NCI-H2196 treated with DMSO at 0.1 percent for 48 hours (cell line): ENCODE data around the gene ZNF211.

ENCODE experiments used
- DNase-seq: peaks from one replicate; lab custom pipeline; 2025; ENCODE audit not compliant: unreplicated experiment; lab: John Stamatoyannopoulos, UW

The ZNF211 gene

DNA sequence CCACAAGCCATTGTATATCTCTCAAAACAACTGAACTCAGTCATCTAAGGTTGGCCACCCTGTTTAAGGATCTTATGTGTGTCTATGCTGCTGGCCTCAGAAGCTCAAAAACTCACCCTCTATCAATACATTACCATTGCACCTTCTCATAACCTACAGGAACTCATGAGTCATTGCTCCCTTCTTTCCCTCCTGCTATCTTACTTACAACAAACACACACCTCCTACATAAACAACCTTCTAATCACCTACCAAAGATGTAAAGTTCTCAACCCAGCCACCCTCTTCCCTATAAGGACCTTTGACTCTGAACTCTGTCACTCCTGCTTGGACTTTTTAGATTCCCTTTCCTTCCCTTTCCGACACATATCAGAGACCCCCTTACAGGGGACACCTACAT, 22.5 kb downstream of the ZNF211 start:
- DNase-seq = no peak

DNA sequence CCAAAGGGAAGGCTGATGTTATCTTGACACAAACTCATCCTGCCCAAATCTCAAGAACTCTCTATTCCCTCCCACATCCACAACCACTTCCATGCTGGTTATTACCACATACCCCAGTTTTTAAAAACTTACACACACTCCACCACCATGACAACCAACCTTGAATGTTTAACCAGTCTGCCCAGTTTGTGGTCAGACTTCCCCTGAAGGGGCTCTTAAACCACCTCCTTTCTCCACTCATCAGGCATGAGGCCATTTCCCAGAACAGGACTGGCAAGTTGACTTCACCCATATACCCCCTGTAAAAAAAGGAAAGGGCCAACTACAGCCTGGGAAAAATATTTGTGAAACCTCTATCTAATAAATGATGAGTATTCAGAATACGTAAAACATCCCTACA, 23.4 kb downstream of the ZNF211 start:
- no peak for DNase-seq

DNA sequence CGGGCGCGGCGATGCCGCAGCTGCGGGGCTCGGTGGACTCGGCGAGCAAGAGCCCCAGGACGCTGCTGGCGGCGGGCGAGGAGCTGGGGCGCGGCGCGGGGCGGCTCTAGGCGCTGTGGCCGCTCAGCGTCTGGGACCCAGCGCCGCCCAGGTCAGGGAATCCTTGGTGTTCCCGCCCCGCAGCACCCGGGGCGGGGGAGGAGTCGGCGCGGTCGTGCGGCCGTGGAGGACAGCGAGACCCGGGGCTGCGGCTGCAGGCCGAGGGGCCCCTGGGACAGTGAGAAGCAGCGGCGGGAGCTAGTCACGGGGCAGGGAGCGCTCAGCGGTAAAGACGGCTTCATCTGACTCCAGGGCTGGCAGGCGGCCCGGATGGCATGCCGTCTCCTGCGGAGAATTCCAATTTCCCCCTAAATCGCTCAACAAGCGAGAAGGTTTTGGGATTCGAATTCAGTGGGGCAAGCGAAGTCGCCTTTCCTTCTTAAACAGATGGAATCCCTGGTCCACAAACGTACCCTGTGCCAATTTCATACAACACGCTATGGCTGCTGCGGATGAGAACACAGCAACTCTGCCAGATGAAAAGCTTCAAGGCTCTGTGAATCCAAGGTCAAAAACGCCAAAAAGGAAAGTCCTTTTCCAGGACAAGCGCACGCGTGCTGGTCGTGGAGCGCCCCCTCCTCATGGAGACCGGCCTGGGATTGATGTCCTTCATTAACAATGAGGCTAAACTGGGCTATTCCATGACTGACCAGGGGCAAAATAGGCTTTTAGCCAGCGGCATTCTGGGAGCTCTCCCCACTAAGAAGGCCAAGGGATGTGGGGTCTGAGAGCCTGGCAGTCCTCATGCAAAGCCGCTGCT, 31.5 kb downstream of the ZNF211 start:
- DNase-seq = peak; percentile 8

DNA sequence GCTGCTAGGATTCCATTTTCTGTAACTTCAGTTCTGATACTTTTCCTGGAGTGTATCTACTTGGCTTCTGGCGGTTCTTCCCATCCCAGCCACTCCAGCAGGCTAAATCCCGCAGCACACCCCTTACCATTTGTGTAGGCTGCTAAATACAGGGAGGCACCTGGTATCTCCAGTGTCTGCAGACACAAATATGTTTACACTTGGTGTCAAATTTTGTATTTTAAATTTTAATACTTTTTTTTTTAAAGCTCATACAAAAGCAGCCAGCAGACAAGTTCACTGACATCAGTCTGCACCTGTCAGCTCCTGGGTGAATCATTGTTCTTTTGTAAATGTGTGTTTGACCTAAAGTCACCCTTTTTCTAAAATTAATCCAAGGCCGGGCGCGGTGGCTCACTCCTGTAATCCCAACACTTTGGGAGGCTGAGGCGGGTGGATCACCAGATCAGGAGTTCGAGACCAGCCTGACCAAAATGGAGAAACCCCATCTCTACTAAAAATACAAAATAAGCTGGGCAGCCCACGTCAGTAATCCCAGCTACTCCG, 32.4 kb downstream of the ZNF211 start:
- no peak for DNase-seq

DNA sequence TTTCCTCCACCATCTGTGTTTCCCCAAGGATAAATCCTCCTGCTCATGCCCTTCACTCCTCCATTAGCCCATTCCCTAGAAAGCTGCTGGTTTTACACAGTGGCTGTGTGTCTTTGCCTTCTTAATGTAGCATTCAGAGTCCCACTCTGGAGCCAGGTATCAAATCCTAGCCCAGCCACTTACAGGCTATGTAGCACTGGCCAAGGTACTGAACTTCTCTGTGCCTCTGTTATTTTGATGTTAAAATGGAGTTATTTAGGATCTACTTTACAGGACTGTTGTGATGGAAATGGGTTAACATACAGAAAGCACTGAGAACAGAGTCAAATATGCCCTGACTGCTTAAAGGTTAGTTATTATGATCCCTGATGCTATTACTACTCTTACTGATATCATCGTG, 34.3 kb downstream of the ZNF211 start:
- DNase-seq = no peak

DNA sequence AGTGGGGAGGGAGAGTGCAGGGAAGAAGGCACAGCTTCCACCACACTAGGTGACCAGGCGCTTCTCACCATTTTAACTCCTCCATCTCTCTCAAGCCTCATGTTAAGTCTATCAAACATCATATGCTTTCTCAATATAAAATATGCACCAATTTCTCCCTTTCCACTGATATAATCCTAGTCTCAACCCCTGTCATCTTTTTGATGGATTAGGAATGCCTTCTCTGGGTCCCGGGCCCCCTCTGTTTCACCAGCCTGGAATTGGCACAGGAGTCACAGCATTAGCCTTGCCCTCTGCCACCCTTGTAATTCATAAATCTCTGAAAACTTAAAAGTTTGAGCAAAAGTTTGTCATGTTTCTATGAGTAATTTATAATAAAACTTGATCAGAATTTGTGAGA, 35.7 kb downstream of the ZNF211 start, which contains the start of gene ZSCAN4:
Gene ZSCAN4 (plus strand): TSS at position 301 of the 400 bp plus-strand sequence. CDS start 7,211 bp downstream, outside the sequence.
- DNase-seq = no peak

DNA sequence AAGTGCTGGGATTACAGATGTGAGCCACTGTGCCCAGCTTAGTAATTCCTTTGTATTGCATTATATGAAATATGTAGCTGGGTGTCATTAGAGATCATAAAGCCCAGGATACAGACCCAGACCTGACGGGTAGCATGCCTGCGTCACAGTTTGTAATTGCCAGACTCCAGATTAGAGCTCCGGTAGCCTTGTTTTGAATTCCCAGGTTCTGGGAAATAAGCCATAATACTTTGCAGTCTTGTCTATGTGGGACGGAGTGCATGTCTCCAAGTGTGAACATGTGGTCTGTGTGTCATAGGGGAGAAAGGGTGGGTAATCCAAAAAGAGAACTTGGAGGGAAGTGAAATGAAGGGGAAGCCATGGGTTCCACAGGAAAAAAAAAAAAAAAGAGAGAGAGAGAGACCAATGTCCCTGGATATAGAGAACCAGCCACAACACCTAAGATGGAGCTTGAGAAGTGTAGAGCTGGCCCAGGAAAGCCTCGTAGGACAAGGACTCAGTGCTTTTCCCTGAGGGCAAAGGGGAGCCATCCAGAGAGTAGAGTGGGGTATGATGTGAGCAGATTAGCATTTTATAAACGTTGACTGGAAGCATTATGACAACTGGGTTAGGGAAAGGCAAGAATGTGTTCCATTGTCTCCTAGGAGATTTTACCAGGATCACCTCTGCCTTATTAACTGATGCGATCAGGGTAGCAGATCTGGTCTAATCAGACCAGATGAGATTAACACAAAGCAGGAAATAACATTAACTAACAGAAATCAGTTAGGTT, 38.3 kb downstream of the ZNF211 start:
- DNase-seq = no peak

DNA sequence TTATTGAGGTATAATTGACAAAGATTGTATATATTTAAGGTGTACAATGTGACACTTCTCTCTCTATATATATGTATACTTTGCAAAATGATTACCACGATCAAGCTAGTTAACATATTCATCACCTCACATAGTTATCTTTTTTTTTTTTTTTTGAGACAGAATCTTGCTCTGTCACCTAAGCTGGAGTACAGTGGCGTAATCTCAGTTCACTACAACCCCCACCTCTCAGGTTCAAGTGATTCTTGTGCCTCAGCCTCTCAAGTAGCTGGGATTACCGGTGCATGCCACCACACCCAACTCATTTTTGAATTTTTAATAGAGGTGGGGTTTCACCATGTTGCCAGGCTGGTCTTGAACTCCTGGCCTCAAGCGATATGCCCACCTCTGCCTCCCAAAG, 39.5 kb downstream of the ZNF211 start:
- no peak for DNase-seq

DNA sequence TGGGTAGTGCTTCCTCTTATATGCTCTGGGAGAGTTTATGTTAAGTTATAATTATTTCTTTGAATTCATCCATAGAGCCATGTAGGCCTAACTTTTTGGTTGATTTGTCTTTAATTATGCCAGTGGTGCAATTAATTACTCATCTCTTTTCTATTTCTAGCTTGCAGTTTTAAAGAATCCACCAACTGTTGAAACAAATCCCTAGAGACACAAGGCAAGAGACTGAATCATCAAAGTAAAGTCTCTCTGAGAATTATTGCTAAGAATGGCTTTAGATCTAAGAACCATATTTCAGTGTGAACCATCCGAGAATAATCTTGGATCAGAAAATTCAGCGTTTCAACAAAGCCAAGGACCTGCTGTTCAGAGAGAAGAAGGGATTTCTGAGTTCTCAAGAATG, 42.9 kb downstream of the ZNF211 start:
- DNase-seq = no peak

DNA sequence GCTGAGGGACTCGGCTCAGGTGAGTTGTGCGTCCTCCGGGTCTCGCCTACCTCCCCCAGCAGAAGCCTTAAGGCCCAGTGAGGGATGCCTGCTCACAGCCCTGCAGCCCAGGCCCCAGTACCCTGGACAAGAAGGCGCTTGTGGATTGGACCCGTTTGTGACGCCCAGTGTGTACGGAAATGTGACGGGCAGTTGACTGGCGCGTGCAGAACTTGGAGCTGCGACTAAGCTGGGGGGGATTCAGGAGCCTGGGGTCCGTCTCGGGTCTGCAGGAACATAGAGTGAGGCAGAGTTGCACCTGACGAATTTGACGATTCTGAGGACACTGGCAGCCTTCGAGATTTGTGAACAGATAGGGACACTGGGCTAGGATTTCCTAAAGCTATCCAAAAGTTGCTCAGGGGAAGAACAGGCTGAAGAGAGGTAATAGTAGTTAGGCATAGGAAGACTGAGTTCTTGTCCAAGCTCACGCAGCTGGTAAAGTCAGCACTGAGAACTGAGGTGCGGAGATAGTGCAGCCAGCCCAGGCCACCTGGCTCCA, 49.3 kb downstream of the ZNF211 start:
- DNase-seq = no peak

DNA sequence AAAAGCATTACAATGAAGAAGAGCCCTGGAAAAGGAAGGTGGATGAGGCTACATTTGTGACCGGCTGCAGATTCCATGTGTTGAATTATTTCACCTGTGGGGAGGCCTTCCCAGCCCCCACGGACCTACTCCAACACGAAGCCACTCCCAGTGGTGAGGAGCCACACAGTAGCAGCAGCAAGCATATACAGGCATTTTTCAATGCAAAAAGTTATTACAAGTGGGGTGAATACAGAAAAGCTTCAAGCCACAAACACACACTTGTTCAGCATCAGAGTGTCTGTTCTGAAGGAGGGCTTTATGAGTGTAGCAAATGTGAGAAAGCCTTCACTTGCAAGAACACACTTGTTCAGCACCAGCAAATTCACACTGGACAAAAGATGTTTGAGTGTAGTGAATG, 53.8 kb downstream of the ZNF211 start:
- no peak for DNase-seq

DNA sequence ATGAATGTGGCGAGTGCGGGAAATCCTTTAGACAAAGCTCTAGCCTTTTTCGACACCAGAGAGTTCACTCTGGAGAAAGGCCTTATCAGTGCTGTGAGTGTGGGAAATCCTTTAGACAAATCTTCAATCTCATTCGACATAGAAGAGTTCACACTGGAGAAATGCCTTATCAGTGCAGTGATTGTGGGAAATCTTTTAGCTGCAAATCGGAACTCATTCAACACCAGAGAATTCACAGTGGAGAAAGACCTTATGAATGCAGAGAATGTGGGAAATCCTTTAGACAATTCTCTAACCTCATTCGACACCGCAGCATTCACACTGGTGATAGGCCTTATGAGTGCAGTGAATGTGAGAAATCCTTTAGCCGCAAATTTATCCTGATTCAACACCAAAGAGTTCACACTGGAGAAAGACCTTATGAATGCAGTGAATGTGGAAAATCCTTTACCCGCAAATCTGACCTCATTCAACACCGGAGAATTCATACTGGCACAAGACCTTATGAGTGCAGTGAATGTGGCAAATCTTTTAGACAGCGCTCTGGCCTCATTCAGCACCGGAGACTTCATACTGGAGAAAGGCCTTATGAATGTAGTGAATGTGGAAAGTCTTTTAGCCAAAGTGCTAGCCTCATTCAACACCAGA, 54.5 kb downstream of the ZNF211 start:
- DNase-seq = no peak

DNA sequence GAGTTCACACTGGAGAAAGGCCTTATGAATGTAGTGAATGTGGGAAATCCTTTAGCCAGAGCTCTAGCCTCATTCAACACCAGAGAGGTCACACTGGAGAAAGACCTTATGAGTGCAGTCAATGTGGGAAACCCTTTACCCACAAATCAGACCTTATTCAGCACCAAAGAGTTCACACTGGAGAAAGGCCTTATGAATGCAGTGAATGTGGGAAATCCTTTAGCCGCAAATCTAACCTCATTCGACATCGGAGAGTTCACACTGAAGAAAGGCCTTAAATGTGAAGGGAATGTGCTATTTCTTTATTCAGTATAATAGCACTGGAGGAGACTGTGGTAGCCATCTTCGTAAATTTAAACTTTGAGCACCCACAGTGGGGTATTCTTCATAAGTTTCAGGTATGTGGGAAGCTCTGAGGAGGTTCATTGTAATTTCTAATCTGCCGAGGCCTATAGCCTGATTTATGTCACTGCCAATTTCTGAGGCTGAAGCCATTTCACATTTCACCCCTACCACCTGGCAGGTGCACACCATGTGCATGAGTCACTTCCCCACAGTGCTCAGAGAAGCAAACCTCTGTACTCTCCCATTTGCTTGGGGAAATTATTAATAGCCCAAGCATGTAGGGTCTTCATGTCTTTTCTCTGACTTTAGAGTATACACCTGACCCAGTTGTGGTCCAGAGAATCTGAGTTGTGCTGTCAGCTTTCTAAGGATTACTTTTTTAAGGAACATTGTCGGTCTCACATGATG, 55.2 kb downstream of the ZNF211 start:
- DNase-seq = no peak

DNA sequence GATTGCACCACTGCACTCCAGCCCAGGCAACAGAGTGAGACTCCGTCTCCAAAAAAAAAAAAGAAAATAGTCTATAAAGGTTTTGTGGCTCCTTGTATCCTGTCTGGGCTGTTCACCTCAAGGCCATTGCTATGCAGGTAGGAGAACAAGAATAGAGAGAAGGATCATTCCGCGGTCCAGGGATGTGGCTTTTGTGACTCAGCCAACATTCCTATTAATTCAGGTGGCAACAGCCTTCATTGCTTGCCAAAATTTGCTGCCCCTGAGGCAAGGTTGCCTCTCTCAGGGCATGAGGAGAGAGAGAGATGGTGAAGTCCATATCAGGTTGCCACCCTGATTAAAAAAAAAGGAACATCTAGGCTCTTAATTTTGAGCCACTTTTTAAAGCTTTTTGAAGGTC, 56.8 kb downstream of the ZNF211 start:
- no peak for DNase-seq
